Left ventricle myocardium inferior (tissue), 1 donor: ENCODE measurements around the gene BTD. TPM values are rescaled to one million over a fixed set of nuclear protein-coding genes. Genes with fewer than 3 reads are reported as not detected.

ENCODE experiments used
- DNase-seq: peaks from one replicate; pipeline ENCODE4 v3.0.0-alpha.2; 2020
- H3K27ac ChIP-seq: fragments of 200-600 bp; replicated peaks from 2 replicates; pipeline ENCODE4 v1.8.0; 2021
- H3K27me3 ChIP-seq: fragments of 200-600 bp; 2 replicates; pipeline ENCODE4 v1.8.0; 2021; ENCODE audit warnings: low read depth
- H3K36me3 ChIP-seq: fragments of 200-600 bp; 2 replicates; pipeline ENCODE4 v1.8.0; 2021
- H3K4me1 ChIP-seq: fragments of 200-600 bp; 2 replicates; pipeline ENCODE4 v1.8.0; 2021
- H3K4me3 ChIP-seq: fragments of 200-600 bp; 2 replicates; pipeline ENCODE4 v1.8.0; 2021; ENCODE audit warnings: mild to moderate bottlenecking, moderate library complexity
- H3K9me3 ChIP-seq: fragments of 200-600 bp; replicated peaks from 2 replicates; pipeline ENCODE4 v1.8.0; 2021
- CTCF ChIP-seq: fragments of 200-600 bp; IDR thresholded peaks from 2 replicates; pipeline ENCODE4 v1.8.0; 2021; ENCODE audit warnings: antibody characterized with exemption, mild to moderate bottlenecking, borderline replicate concordance
- intact Hi-C: fragments of 100-400 bp; cut with micrococcal nuclease; formaldehyde crosslinking; loops from one replicate; pipeline ENCODE4 v1.11.0; 2022
- microRNA-seq: library from miRNA; unstranded; fragments of <30 nt; microRNA quantifications from one replicate; pipeline ENCODE4 v1.2.0, GENCODE V29; 2020
- total RNA-seq: library from RNA; stranded (reverse); fragmentation: NEBNext Ultra II Directional; extraction: Animal tissue kit (Norgen Biotek cat#: 25700); gene quantifications from one replicate; pipeline ENCODE4 v1.2.1, GENCODE V29; 2021
- donor health status: DM: no; HTN: yes; CAD: no; lungs with severe emphysema.

The BTD gene
- total RNA-seq, 1 donor from 2014 or later: 9.2 TPM

DNA sequence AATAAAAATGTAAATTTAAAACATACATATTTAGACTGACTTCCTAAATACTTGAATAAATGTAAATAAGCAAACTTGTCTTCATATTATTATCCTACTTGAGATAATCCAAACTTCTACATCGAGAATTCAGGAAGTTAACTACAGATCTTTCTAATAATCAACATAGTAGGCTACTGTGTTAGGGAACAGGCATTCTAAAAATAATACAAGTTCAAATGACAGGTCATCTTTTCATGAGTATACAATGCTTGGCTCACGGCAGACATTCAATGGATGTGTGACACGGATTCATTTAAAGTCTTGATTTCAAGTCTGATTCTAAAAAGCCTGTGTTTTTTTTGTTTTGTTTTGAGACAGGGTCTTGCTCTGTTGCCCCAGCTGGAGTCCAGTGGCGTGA is 88.7 kb downstream of the BTD start:
- intact Hi-C loops: no loop called here
- Histone ChIP-seq H3K9me3 (no peaks in the 10 kb centered on the region), H3K36me3 (peaks cover 65% of the 10 kb centered on the region), H3K4me1 (no peaks in the 10 kb centered on the region), H3K27me3 (no peaks in the 10 kb centered on the region), H3K4me3 (no peak overlapping the region), H3K27ac (no peak overlapping the region)
- no peak for TF ChIP-seq CTCF
- no peak for DNase-seq

GRCh38 chr3:15690748-15691147 is 89.2 kb downstream of the BTD start:
- H3K36me3 ChIP-seq: peaks cover 65% of the 10 kb centered on the region
- intact Hi-C loops: no loop called here
- no peak overlapping the region for H3K27ac ChIP-seq

DNA sequence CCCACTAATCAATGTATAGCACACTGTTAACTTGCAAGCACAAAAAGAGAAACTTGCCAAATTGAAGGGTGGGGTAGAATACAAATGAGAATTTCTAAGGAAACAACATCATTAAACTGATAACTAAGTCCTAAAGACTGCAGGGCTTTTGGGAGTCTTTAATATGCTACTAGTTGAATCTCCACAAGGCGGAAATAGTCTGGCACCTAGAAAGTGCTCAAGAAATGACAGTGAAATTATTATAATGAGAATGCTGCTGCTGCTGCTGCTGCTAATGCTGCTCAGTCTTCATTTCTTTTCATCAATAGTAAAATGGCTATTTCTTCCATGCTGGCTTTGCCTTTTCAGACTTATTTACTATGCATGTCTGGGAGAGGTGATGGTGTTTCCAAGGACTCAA is 91.8 kb downstream of the BTD start:
- peaks cover 44% of the 10 kb centered on the region for H3K36me3 ChIP-seq
- no peak overlapping the region for H3K27ac ChIP-seq
- TF ChIP-seq CTCF: no peak
- no peak overlapping the region for H3K4me3 ChIP-seq
- no peaks in the 10 kb centered on the region for H3K27me3 ChIP-seq
- intact Hi-C loops: no loop called here
- H3K4me1 ChIP-seq: no peaks in the 10 kb centered on the region
- H3K9me3 ChIP-seq: no peaks in the 10 kb centered on the region
- DNase-seq: no peak

More at GRCh38 chr3:15690748-15691147, 89.2 kb downstream of the BTD start:
- Histone ChIP-seq H3K27me3 (no peaks in the 10 kb centered on the region), H3K9me3 (no peaks in the 10 kb centered on the region), H3K4me3 (no peak overlapping the region), H3K4me1 (no peaks in the 10 kb centered on the region)
- no peak for DNase-seq
- no peak for TF ChIP-seq CTCF

GRCh38 chr3:15694628-15695027 is 93.1 kb downstream of the BTD start:
- no peak for TF ChIP-seq CTCF
- H3K4me3 ChIP-seq: no peak overlapping the region
- peaks cover 32% of the 10 kb centered on the region for H3K36me3 ChIP-seq
- no peak overlapping the region for H3K27ac ChIP-seq
- peaks cover 6% of the 10 kb centered on the region for H3K9me3 ChIP-seq
- H3K27me3 ChIP-seq: no peaks in the 10 kb centered on the region
- no peaks in the 10 kb centered on the region for H3K4me1 ChIP-seq
- no peak for DNase-seq
- intact Hi-C loops: no loop called here

Small RNAs within 50 kb of the gene (microRNA-seq; reads per million reads assigned to microRNA genes)
- gene MIR3134: not detected

Other genes starting within 250 kb of the BTD start
- 11.3 TPM for gene METTL6, start 174.2 kb upstream of the BTD start, total RNA-seq
- gene EAF1, start 174.1 kb upstream of the BTD start, total RNA-seq: 7.6 TPM
- gene COLQ, start 80.0 kb upstream of the BTD start, total RNA-seq: 14.9 TPM
- 14.9 TPM for gene HACL1, start 176 bp upstream of the BTD start, total RNA-seq
- gene ANKRD28, start 196.2 kb downstream of the BTD start, total RNA-seq: 21.6 TPM